Smooth muscle cell of the brain vasculature (primary cell): ENCODE data around the gene MFAP2.
"Not testable (repeated sequence)": the region's sequence is repeated elsewhere in the genome, so short reads cannot be mapped to it uniquely, and the experiment has no call there.

ENCODE experiments used
- DNase-seq: peaks from one replicate; pipeline ENCODE4 v3.0.0-alpha.2; 2012; ENCODE audit warnings: low read depth, low spot score

Gene MFAP2

GRCh38 chr1:16964169-16964568, 16.3 kb downstream of the MFAP2 start:
- not testable (repeated sequence) for DNase-seq

- no peak for DNase-seq
Observed at GRCh38 chr1:16961297-16962133, 18.9 kb downstream of the MFAP2 start.

GRCh38 chr1:16960560-16961296, 19.7 kb downstream of the MFAP2 start:
- DNase-seq: no peak

DNA sequence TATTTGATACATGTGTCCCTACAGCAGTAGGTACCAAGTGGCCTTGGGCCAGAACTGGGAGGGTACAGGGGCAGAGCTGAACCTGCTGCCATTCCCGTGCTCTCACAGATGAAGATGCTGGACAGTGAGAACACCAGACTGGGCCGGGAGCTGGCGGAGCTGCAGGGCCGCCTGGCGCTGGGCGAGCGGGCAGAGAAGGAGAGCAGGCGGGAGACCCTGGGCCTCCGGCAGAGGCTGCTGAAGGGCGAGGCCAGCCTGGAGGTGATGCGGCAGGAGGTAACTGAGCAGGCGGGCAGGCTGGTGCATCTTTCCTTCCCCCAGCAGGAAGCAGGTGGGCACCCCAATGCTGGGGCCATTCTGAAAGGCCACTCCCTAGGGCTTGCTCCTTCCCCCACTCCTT, 21.9 kb downstream of the MFAP2 start:
- DNase-seq: no peak

DNA sequence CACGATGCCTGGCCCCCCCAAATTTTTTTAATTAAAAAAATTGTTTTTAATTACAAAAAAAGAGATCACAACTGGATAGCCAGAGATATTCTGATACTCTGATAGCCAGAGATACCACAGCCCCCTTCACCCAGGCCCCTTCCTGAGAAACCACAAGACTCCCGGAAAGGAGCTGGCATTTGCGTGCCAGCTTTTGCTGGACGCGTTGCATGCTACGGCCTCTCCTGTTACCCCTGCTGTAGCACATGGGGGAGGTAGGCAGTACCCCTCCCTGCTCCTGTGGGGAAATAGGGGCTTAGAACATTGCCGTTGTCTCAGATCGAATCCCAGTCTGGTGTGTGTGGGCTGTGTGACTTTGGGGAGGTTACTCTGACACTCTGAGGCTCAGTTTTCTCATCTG, 22.7 kb downstream of the MFAP2 start:
- DNase-seq: no peak

GRCh38 chr1:16956775-16957174, 23.6 kb downstream of the MFAP2 start:
- DNase-seq: no peak

DNA sequence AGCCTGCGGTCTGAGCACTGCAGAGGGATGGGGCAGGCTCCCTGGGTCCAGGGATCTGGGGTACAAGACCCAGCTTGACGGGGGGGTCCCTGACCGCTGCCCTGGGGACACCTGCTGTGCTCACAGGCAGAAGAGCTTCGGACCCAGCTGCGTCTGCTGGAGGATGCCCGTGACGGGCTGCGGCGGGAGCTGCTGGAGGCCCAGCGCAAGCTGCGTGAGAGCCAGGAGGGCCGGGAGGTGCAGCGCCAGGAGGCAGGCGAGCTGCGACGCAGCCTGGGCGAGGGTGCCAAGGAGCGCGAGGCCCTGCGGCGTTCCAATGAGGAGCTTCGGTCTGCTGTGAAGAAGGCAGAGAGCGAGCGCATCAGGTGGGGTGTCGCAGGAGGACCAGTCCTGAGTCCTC, 25.2 kb downstream of the MFAP2 start:
- no peak for DNase-seq

DNA sequence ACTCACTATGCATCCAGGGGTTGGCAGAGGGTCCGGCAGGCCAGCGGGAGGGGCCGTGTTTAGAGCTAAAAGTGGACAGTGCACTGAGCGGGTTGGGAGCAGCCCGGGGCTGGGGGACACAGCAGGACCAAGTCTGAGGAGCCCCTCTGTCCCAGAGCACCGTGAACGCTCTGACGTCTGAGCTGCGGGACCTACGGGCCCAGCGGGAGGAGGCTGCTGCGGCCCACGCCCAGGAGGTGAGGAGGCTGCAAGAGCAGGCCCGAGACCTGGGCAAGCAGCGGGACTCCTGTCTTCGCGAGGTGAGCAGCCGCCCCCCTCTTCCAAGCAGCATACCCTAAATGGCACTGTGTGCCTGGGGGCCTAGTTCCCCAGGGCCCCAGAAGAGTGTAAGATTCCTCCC, 25.8 kb downstream of the MFAP2 start:
- no peak for DNase-seq

DNA sequence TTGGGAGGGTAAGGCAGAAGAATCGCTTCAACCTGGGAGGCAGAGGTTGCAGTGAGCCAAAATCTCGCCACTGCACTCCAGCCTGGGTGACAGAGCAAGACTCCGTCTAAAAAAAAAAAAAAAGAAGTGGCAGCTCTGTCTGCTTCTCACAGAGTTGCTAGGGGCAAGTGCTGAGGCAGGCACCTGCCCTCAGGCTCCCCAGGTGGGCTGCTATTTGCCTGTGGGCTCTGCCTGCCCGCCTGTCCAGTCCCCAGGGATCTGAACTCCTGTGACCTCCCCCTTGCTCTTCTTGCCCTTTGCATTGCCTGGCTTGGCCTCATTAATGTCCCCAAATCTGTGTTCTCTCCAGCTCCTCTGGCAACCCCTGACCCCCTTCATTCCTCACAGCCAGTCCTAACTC, 28.0 kb downstream of the MFAP2 start:
- DNase-seq: not testable (repeated sequence)

DNA sequence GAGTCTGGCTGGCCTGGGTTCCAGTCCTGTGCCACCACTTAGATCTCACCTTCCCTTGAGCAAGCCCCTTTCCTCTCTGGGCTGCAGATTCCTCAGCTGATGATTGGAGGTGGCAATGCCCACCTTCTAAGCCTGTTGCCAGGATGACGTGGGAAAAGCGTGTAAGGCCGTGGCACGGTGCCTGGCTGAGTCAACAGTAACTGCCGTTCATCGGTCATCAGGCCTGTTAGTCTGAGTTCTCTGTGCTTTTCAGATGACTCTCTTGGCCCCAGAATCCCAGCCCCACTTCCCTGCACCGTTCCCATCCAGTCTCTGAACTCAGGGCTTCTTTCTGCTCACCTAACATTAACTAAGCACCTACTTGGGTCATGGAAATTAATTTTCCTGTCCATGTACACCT, 31.4 kb downstream of the MFAP2 start:
- DNase-seq: not testable (repeated sequence)

DNA sequence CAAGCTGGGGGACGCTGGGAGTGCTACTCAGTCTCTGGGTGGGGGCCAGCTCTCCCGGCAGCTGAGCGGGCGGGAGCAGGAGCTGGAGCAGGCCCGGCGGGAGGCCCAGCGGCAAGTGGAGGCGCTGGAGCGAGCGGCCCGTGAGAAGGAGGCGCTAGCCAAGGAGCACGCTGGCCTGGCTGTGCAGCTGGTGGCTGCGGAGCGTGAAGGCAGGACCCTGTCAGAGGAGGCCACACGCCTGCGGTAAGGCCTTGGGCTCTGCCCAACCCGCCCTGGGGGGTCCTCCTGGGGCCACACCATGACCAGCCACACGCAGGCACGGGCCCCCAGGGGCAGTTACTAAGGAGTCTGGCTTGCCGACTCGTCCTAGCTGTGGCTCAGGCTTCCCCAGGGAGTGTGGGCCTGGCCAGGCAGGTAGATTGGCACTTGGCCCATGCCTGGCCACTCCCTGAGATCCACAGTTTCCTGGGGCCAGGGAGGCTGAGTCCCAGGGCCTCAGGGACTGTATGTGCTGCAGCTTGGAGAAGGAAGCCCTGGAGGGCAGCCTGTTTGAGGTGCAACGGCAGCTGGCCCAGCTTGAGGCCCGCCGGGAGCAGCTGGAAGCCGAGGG, 32.0 kb downstream of the MFAP2 start:
- DNase-seq: not testable (repeated sequence)

- DNase-seq: no peak
Observed at GRCh38 chr1:16946646-16947045, 33.8 kb downstream of the MFAP2 start.

GRCh38 chr1:16946185-16946584, 34.2 kb downstream of the MFAP2 start:
- DNase-seq: not testable (repeated sequence)

DNA sequence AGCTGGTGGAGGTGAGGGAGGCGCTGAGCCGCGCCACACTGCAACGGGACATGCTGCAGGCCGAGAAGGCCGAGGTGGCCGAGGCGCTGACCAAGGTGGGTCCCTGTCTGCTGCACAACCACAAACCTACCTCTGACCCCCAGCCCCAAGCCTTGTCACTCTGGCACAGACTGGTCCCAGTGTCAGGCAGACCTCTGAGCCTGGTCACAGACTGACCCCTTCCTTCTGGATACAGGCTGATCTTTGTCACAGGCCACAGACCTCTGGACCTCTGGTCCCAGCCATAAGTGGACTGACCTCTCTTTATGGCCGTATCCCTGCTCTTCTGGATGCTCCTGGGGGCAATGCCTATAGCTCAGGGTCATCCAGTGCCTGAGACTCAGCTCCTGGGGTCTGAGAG, 34.9 kb downstream of the MFAP2 start:
- not testable (repeated sequence) for DNase-seq

DNA sequence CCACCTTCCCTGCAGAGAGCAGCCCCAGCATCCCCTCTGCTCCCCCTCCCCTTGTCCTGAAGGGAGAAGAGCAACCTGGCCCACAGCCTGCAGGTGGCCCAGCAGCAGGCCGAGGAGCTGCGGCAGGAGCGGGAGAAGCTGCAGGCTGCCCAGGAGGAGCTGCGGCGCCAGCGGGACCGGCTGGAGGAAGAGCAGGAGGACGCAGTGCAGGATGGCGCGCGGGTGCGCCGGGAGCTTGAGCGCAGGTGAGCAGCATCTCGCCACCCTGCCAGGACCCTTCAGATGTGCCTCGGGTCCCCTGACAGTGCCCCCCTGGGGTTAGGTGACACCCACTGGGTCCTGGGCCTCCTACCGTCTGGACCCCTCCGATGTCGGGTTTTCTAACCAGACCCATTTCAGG, 36.4 kb downstream of the MFAP2 start:
- DNase-seq: no peak

DNA sequence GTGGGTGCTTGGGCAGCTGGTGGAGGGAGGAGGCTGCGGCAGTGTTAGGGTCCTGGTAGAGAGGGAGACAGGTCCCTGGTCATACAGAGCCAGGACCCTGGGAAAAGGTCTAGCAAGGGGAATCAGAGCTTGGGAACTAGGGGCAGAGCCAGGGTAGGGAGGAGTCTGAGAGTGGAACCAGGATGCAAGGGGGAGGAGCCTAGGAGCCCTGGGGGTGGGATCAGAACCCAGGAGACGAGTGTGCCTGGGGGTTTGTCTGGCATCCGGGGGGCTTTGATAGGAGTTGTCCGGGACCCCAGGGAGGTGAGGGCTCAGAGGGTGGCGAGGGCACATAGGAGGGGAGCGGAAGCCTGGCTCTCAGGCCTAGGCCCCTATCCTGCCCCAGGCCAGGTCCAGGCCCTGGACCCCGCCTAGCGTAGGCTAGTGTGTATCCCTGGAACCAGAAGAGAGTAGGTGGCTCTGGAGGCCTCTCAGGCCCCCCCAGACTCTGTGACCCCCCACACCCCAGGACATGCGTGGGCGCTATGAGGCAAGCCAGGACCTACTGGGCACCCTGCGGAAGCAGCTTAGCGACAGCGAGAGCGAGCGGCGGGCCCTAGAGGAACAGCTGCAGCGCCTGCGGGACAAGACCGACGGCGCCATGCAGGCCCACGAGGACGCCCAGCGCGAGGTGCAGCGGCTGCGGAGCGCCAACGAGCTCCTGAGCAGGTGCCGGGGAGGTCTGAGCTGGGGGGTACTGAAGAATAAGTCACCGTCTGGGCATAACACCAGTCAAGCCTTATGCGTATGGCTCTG, 40.8 kb downstream of the MFAP2 start:
- DNase-seq: not testable (repeated sequence)

DNA sequence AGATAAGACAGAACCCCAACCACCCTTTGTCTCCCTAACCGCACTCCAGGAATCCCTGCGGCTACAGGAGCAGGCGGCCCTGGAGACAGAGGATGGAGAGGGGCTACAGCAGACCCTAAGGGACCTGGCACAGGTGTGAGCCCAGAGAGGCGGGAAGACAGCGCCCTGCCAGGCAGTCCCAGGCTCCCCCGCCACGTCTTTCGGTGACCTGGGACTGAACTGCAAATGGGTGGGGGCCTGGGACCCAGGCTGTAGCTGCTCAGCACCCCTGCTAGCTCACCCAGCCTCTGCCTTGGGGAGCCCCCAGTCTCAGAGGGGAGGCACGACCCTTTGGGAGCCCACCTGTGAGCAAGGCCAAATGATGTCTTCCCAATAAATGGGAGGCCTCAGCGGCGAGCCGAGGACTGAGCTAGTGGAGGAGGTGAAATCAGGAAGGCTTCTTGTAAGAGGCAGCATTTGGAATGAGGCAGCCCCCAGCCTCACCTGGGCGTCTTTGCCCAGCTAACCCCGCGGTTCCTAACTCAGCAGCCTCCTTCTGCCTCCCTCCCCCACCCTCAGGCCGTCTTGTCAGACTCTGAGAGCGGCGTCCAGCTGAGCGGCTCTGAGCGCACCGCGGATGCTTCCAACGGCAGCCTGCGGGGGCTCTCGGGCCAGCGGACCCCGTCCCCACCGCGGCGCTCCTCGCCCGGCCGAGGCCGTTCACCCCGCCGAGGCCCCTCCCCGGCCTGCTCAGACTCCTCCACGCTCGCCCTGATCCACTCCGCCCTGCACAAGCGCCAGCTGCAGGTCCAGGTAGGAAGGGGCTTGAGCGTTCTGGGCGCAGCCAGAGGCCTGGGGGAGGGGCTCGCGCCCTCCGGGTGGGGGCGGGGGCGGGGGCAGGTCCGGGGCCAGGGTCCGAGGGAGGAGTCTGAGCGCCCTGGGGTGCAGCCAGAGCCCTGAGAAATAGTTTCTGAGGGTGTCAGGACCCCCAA, 41.8 kb downstream of the MFAP2 start:
- DNase-seq: no peak

DNA sequence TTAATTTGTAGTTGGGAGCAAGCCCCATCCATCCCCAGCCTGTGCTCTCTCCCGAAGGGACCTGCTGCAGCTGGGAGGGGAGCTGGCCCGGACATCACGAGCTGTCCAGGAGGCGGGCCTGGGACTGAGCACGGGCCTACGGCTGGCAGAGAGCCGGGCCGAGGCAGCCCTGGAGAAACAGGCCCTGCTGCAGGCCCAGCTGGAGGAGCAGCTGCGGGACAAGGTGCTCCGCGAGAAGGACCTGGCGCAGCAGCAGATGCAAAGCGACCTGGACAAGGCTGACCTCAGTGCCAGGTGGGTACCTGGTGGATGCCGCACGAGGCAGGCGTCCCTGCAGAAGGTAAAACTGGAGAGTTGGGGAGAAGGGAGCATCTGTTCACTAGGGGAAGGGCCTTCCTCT, 43.8 kb downstream of the MFAP2 start:
- not testable (repeated sequence) for DNase-seq

GRCh38 chr1:16933945-16934344, 46.5 kb downstream of the MFAP2 start:
- DNase-seq: not testable (repeated sequence)

DNA sequence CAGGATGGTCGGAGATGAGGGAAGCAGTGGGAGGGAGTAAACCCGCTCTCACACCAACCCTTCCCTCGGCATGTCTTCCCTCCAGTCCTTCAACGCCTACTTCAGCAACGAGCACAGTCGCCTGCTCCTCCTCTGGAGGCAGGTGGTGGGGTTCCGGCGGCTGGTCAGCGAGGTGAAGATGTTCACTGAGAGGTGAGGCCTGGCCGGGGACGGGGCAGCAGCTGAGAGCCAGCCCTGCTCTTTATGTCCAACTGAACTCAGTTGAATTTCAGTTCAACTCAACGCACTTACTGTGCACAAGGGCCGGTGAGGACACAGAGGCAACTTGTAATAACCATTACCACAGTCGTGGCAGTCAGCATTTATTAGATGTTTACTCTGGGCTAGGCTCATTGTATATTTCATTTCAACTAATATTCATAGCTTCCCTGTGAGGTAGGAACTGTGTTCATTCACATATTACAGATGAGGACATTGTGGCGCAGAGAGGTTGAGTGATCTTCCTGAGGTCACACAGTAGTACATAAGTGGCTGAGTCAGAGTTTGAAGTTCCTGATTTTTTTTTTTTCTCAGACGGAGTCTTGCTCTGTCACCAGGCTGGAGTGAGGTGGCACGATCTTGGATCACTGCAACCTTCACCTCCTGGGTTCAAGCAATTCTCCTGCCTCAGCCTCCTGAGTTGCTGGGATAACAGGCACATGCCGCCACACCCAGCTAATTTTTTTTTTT, 49.0 kb downstream of the MFAP2 start:
- DNase-seq: not testable (repeated sequence)
